MM.1S (cell line): ENCODE results near the gene LDLRAD3.

Source experiments
- DNase-seq: peaks from one replicate; pipeline ENCODE4 v3.0.0-alpha.2; 2015
- H2AFZ ChIP-seq: fragments of 300-600 bp; sonication (generic); 2 replicates; pipeline ENCODE4 v1.6.0; 2016; ENCODE audit warnings: antibody characterized with exemption, low read length
- H3F3A ChIP-seq: fragments of 300-600 bp; sonication (generic); 2 replicates; pipeline ENCODE4 v1.6.1; 2016; ENCODE audit warnings: mild to moderate bottlenecking, antibody characterized with exemption, low read length, moderate library complexity, mixed read lengths; ENCODE audit not compliant: insufficient read depth
- H3K27ac ChIP-seq: fragments of 300-600 bp; sonication (generic); 2 replicates; pipeline ENCODE4 v1.5.1; 2016; ENCODE audit warnings: mild to moderate bottlenecking, low read length
- H3K27me3 ChIP-seq: fragments of 300-600 bp; sonication (generic); replicated peaks from 2 replicates; pipeline ENCODE4 v1.6.0; 2016; ENCODE audit warnings: low read length; ENCODE audit not compliant: insufficient read depth
- H3K36me3 ChIP-seq: fragments of 300-600 bp; sonication (generic); replicated peaks from 2 replicates; pipeline ENCODE4 v1.6.1; 2016; ENCODE audit warnings: mild to moderate bottlenecking, low read length, mixed read lengths; ENCODE audit not compliant: insufficient read depth
- H3K4me1 ChIP-seq: fragments of 300-600 bp; sonication (generic); 2 replicates; pipeline ENCODE4 v1.6.1; 2016; ENCODE audit warnings: low read length, mixed read lengths
- H3K4me2 ChIP-seq: fragments of 300-600 bp; sonication (generic); 2 replicates; pipeline ENCODE4 v1.6.0; 2016; ENCODE audit warnings: low read depth, low read length
- H3K4me3 ChIP-seq: fragments of 300-600 bp; sonication (generic); 2 replicates; pipeline ENCODE4 v1.5.1; 2016; ENCODE audit warnings: low read length, mixed read lengths
- H3K79me2 ChIP-seq: fragments of 300-600 bp; sonication (generic); 2 replicates; pipeline ENCODE4 v1.6.1; 2016; ENCODE audit warnings: mixed run types, low read length, mixed read lengths
- H3K9ac ChIP-seq: fragments of 300-600 bp; sonication (generic); 2 replicates; pipeline ENCODE4 v1.6.1; 2016; ENCODE audit warnings: low read length, mixed read lengths
- H3K9me2 ChIP-seq: fragments of 300-600 bp; sonication (generic); replicated peaks from 2 replicates; pipeline ENCODE4 v1.6.1; 2016; ENCODE audit warnings: mild to moderate bottlenecking, low read length, mixed read lengths; ENCODE audit not compliant: insufficient read depth
- H3K9me3 ChIP-seq: fragments of 300-600 bp; sonication (generic); replicated peaks from 2 replicates; pipeline ENCODE4 v1.6.1; 2016; ENCODE audit warnings: mild to moderate bottlenecking, low read length, mixed read lengths; ENCODE audit not compliant: insufficient read depth
- H4K20me1 ChIP-seq: fragments of 300-600 bp; sonication (generic); 2 replicates; pipeline ENCODE4 v1.6.1; 2016; ENCODE audit warnings: mild to moderate bottlenecking, low read length, moderate library complexity, mixed read lengths; ENCODE audit not compliant: insufficient read depth
- CTCF ChIP-seq: fragments of 300-600 bp; sonication (generic); IDR thresholded peaks from 2 replicates; pipeline ENCODE4 v1.5.1; 2016; ENCODE audit warnings: antibody characterized with exemption, low read length, mixed read lengths
- EZH2 ChIP-seq: fragments of 300-600 bp; sonication (generic); optimal IDR thresholded peaks from 2 replicates; pipeline ENCODE3; 2017; ENCODE audit warnings: low read depth, mild to moderate bottlenecking, antibody characterized with exemption, low read length, mixed read lengths
- EZH2phosphoT487 ChIP-seq: fragments of 300-600 bp; sonication (generic); IDR thresholded peaks from 2 replicates; pipeline ENCODE4 v1.6.1; 2018; ENCODE audit warnings: antibody characterized with exemption, low read length

The LDLRAD3 gene

DNA sequence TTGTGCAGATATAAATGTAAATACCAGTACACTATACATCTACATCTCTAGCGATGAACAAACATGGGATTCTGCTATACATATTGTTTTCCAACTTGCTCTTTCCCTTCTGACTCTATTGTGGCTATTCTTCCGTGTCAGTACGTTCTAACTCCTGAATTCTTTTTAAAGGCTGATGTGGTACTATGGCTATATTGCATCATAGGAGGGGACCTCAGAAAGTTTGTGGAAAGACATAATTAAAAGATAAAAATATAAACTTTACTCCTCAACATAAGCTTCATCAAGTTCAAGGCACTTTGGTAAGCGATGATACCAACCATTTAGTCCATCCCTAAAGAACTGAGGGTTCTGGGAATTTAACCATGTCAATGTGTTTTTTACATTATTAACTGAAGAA is 72.8 kb downstream of the LDLRAD3 start:
- no peak for DNase-seq
- Histone ChIP-seq H3F3A (no peaks in the 10 kb centered on the region), H3K9me3 (no peaks in the 10 kb centered on the region), H3K27me3 (no peaks in the 10 kb centered on the region), H3K79me2 (no peaks in the 10 kb centered on the region), H3K27ac (no peak overlapping the region), H3K9ac (no peak overlapping the region), H2AFZ (no peak overlapping the region), H3K9me2 (no peaks in the 10 kb centered on the region), H3K36me3 (no peaks in the 10 kb centered on the region), H4K20me1 (no peaks in the 10 kb centered on the region), H3K4me3 (no peak overlapping the region), H3K4me2 (no peak overlapping the region), H3K4me1 (no peaks in the 10 kb centered on the region)
- TF ChIP-seq EZH2phosphoT487 = no peak
- TF ChIP-seq EZH2 = no peak
- no peak for TF ChIP-seq CTCF

GRCh38 chr11:36019005-36019596 is 75.2 kb downstream of the LDLRAD3 start:
- no peaks in the 10 kb centered on the region for H3K9me3 ChIP-seq
- no peak for DNase-seq
- no peaks in the 10 kb centered on the region for H3K27me3 ChIP-seq
- no peak overlapping the region for H3K4me3 ChIP-seq
- no peak overlapping the region for H3K27ac ChIP-seq
- TF ChIP-seq EZH2phosphoT487 (no peak), EZH2 (no peak), CTCF (no peak)
- H3K36me3 ChIP-seq = no peaks in the 10 kb centered on the region
- no peaks in the 10 kb centered on the region for H3K4me1 ChIP-seq
- H3F3A ChIP-seq = no peaks in the 10 kb centered on the region
- no peak overlapping the region for H3K4me2 ChIP-seq
- H4K20me1 ChIP-seq = no peaks in the 10 kb centered on the region
- no peak overlapping the region for H3K9ac ChIP-seq
- no peaks in the 10 kb centered on the region for H3K79me2 ChIP-seq
- H2AFZ ChIP-seq = no peak overlapping the region
- H3K9me2 ChIP-seq = no peaks in the 10 kb centered on the region

- Histone ChIP-seq H3K9ac (no peak overlapping the region), H3K27ac (no peak overlapping the region), H3K9me3 (no peaks in the 10 kb centered on the region), H2AFZ (no peak overlapping the region), H3K79me2 (no peaks in the 10 kb centered on the region), H3K4me2 (no peak overlapping the region), H3K27me3 (no peaks in the 10 kb centered on the region), H3K4me1 (no peaks in the 10 kb centered on the region), H4K20me1 (no peaks in the 10 kb centered on the region), H3K4me3 (no peak overlapping the region), H3K36me3 (no peaks in the 10 kb centered on the region), H3F3A (no peaks in the 10 kb centered on the region), H3K9me2 (no peaks in the 10 kb centered on the region)
- no peak for DNase-seq
- TF ChIP-seq EZH2 (no peak), EZH2phosphoT487 (no peak), CTCF (no peak)
These were observed 75.9 kb downstream of the LDLRAD3 start for GRCh38 chr11:36019722-36020121.
